Spleen (tissue), 11 donors: ENCODE measurements around the gene CPT1B. TPM values are rescaled to one million over a fixed set of nuclear protein-coding genes. Genes with fewer than 3 reads are reported as not detected.

Experiments
- DNase-seq: peaks from one replicate; pipeline ENCODE4 v3.0.0-alpha.2; 2020
- H3K27ac ChIP-seq, 8 donors: fragments of 200-600 bp; sonication (generic) in 7 of 8; 1 replicate in 4 of 8; 2 replicates in 4 of 8; pipeline versions ENCODE4 v1.5.0 to v1.8.0; 2016 to 2021; ENCODE audit warnings: inconsistent platforms in 4 of 8, mild to moderate bottlenecking in 4 of 8, moderate library complexity in 1 of 8
- H3K27me3 ChIP-seq, 7 donors: fragments of 200-600 bp; sonication (generic) in 6 of 7; replicated peaks in 1 of 7; 1 replicate in 4 of 7; 2 replicates in 3 of 7; pipeline versions ENCODE4 v1.5.0 to v1.8.0; 2016 to 2021; ENCODE audit warnings: inconsistent platforms in 3 of 7, mild to moderate bottlenecking in 1 of 7
- H3K36me3 ChIP-seq, 6 donors: fragments of 200-600 bp; sonication (generic) in 5 of 6; 1 replicate in 4 of 6; 2 replicates in 2 of 6; pipeline versions ENCODE4 v1.5.0 to v1.8.0; 2016 to 2021; ENCODE audit warnings: inconsistent platforms in 2 of 6
- H3K4me1 ChIP-seq, 6 donors: fragments of 200-600 bp; sonication (generic) in 5 of 6; 1 replicate in 3 of 6; 2 replicates in 3 of 6; pipeline versions ENCODE4 v1.5.0 to v1.8.0; 2016 to 2021; ENCODE audit warnings: inconsistent platforms in 3 of 6
- H3K4me3 ChIP-seq, 8 donors: fragments of 200-600 bp; sonication (generic) in 7 of 8; 1 replicate in 4 of 8; 2 replicates in 4 of 8; pipeline versions ENCODE4 v1.5.0 to v1.8.0; 2016 to 2021; ENCODE audit warnings: inconsistent platforms in 4 of 8, mild to moderate bottlenecking in 4 of 8, moderate library complexity in 2 of 8
- H3K9me3 ChIP-seq, 8 donors: fragments of 200-600 bp; sonication (generic) in 7 of 8; 1 replicate in 4 of 8; 2 replicates in 4 of 8; pipeline versions ENCODE4 v1.5.0 to v1.8.0; 2016 to 2021; ENCODE audit warnings: inconsistent platforms in 4 of 8
- CTCF ChIP-seq, 11 experiments: fragments of 200-600 bp in 7 of 11; fragments of 450-650 bp in 4 of 11; sonication (generic) in 4 of 11; IDR thresholded peaks in 8 of 11; conservative IDR thresholded peaks in 3 of 11; 1 replicate in 7 of 11; 2 replicates in 4 of 11; pipeline versions ENCODE4 v1.4.0 to v1.8.0; 2016 to 2021; ENCODE audit warnings: antibody characterized with exemption in 11 of 11, inconsistent platforms in 4 of 11, mild to moderate bottlenecking in 1 of 11
- POLR2A ChIP-seq, 3 donors: fragments of 450-650 bp; IDR thresholded peaks; one replicate each; pipeline ENCODE4 v1.5.1; 2017; ENCODE audit warnings: antibody characterized with exemption in 3 of 3, mild to moderate bottlenecking in 1 of 3
- POLR2AphosphoS5 ChIP-seq, 3 donors: sonication (generic); formaldehyde crosslinking; IDR thresholded peaks; one replicate each; pipeline ENCODE4 v1.5.1; 2017; ENCODE audit warnings: antibody characterized with exemption in 3 of 3
- WGBS, 5 donors: extraction: QIAGEN DNeasy Blood & Tissue Kit in 3 of 5; methylation state at CpG; one replicate each; pipeline versions ENCODE4 v1.1.5 to v1.1.7; 2013 to 2018; 5-methylcytosine and 5-hydroxymethylcytosine counted together
- intact Hi-C: fragments of 100-400 bp; cut with DNase I; formaldehyde crosslinking; loops from one replicate; pipeline ENCODE4 v1.15.0; 2023; ENCODE audit warnings: low total_unique reads
- polyA plus RNA-seq, 3 donors: library from polyadenylated mRNA; stranded (reverse); fragments of 200-250 nt; gene quantifications; one replicate each; pipeline ENCODE4 v1.2.1, GENCODE V29; 2013
- total RNA-seq, 7 donors: library from RNA; depleted of rRNA in 3 of 7; stranded (reverse); fragments of >200 nt in 3 of 7; fragmentation: NEBNext Ultra II Directional in 4 of 7; extraction: Animal tissue kit (Norgen Biotek cat#: 25700) in 4 of 7; gene quantifications; one replicate each; pipeline versions ENCODE4 v1.1.0 to v1.2.1, GENCODE V29; 2016 to 2021
- donor health status: healthy with polysubstance abuse.
- donor health status: DM: no; HTN: no; CAD: no; lungs with moderate emphysema.
- donor health status: DM: no; HTN: no; CAD: no.
- donor health status: Bipolar disorder and iron deficiency.
- donor health status: healthy.
- donor health status: DM: no; HTN: no; CAD: no.
- donor health status: DM: yes; HTN: yes; CAD: no.

Gene CPT1B
- total and polyA plus RNA-seq, 10 donors, result 23.6 to 55.3 (median 34.3) TPM

GRCh38 chr22:50602338-50602700 is 24.1 kb upstream of the CPT1B start:
- intact Hi-C loops, result no loop called here
- 19 to 48% (median 36%) methylated on average over 2 of the region's 2 CpGs for WGBS, 5 donors
- H3K27me3 ChIP-seq, result peaks cover 5 to 93% (median 51%) of the 10 kb centered on the region in 7 donors

GRCh38 chr22:50601669-50602337 is 23.6 kb upstream of the CPT1B start:
- TF ChIP-seq CTCF (IDR thresholded peaks at IDR 0.05 in 8 of 11, conservative IDR thresholded peaks at IDR 0.05 in 3 of 11) (no peak), POLR2AphosphoS5 (IDR thresholded peaks at IDR 0.05) (no peak), POLR2A (IDR thresholded peaks at IDR 0.05) (no peak)
- Histone ChIP-seq H3K4me3 (peak overlapping the region in 1 of 8 donors; percentile 71), H3K36me3 (peaks cover 0 to 5% (median 0%) of the 10 kb centered on the region in 6 donors), H3K27me3 (peaks cover 5 to 88% (median 51%) of the 10 kb centered on the region in 7 donors), H3K27ac (no peak overlapping the region), H3K4me1 (peaks cover 0 to 30% (median 16%) of the 10 kb centered on the region in 6 donors), H3K9me3 (no peaks in the 10 kb centered on the region)
- no peak for DNase-seq
- whole genome bisulfite sequencing, 5 donors, result 49 to 64% (median 54%) methylated on average over 11 to 12 of the region's 12 CpGs
- intact Hi-C loops, result no loop called here

More at GRCh38 chr22:50602338-50602700, 24.1 kb upstream of the CPT1B start:
- TF ChIP-seq POLR2AphosphoS5 (IDR thresholded peaks at IDR 0.05) (no peak), POLR2A (IDR thresholded peaks at IDR 0.05) (no peak), CTCF (IDR thresholded peaks at IDR 0.05 in 8 of 11, conservative IDR thresholded peaks at IDR 0.05 in 3 of 11) (no peak)
- no peak for DNase-seq
- H3K9me3 ChIP-seq, result no peaks in the 10 kb centered on the region
- H3K36me3 ChIP-seq, result peaks cover 0 to under 1% (median 0%) of the 10 kb centered on the region in 6 donors
- no peak overlapping the region for H3K4me3 ChIP-seq
- peaks cover 0 to 30% (median 16%) of the 10 kb centered on the region in 6 donors for H3K4me1 ChIP-seq
- no peak overlapping the region for H3K27ac ChIP-seq

- 12 to 21% (median 14%) methylated on average over 18 to 52 of the region's 52 CpGs for WGBS, 5 donors
- H3K4me3 ChIP-seq, result peak overlapping the region in 6 of 8 donors; percentile 6 to 71 (median 50)
Measured at GRCh38 chr22:50600967-50601668, 22.9 kb upstream of the CPT1B start.

More at GRCh38 chr22:50600967-50601668, 22.9 kb upstream of the CPT1B start:
- Histone ChIP-seq H3K27me3 (peaks cover 5 to 81% (median 51%) of the 10 kb centered on the region in 7 donors), H3K4me1 (peaks cover 0 to 30% (median 16%) of the 10 kb centered on the region in 6 donors), H3K9me3 (no peaks in the 10 kb centered on the region), H3K27ac (no peak overlapping the region), H3K36me3 (peaks cover 0 to 5% (median 0%) of the 10 kb centered on the region in 6 donors)
- DNase-seq, result peak; percentile 75
- intact Hi-C loops, result no loop called here
- TF ChIP-seq CTCF (IDR thresholded peaks at IDR 0.05 in 8 of 11, conservative IDR thresholded peaks at IDR 0.05 in 3 of 11), result no peak
- TF ChIP-seq POLR2AphosphoS5 (IDR thresholded peaks at IDR 0.05), result peak in 2 of 3 donors; percentile 20 to 71
- no peak for TF ChIP-seq POLR2A (IDR thresholded peaks at IDR 0.05)
